Urothelium cell line (cell line): ENCODE results near the gene DHX30.
"Not testable (repeated sequence)": the region's sequence is repeated elsewhere in the genome, so short reads cannot be mapped to it uniquely, and the experiment has no call there.

Source experiments
- DNase-seq: peaks from one replicate; pipeline ENCODE4 v3.0.0; 2011; ENCODE audit warnings: low spot score, mixed read lengths
- FAIRE-seq: peaks from 2 replicates; lab custom pipeline; 2011; peaks lifted over from hg19 to GRCh38; lab: Jason Lieb, UNC

DHX30 gene, protein sequence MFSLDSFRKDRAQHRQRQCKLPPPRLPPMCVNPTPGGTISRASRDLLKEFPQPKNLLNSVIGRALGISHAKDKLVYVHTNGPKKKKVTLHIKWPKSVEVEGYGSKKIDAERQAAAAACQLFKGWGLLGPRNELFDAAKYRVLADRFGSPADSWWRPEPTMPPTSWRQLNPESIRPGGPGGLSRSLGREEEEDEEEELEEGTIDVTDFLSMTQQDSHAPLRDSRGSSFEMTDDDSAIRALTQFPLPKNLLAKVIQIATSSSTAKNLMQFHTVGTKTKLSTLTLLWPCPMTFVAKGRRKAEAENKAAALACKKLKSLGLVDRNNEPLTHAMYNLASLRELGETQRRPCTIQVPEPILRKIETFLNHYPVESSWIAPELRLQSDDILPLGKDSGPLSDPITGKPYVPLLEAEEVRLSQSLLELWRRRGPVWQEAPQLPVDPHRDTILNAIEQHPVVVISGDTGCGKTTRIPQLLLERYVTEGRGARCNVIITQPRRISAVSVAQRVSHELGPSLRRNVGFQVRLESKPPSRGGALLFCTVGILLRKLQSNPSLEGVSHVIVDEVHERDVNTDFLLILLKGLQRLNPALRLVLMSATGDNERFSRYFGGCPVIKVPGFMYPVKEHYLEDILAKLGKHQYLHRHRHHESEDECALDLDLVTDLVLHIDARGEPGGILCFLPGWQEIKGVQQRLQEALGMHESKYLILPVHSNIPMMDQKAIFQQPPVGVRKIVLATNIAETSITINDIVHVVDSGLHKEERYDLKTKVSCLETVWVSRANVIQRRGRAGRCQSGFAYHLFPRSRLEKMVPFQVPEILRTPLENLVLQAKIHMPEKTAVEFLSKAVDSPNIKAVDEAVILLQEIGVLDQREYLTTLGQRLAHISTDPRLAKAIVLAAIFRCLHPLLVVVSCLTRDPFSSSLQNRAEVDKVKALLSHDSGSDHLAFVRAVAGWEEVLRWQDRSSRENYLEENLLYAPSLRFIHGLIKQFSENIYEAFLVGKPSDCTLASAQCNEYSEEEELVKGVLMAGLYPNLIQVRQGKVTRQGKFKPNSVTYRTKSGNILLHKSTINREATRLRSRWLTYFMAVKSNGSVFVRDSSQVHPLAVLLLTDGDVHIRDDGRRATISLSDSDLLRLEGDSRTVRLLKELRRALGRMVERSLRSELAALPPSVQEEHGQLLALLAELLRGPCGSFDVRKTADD

DNA sequence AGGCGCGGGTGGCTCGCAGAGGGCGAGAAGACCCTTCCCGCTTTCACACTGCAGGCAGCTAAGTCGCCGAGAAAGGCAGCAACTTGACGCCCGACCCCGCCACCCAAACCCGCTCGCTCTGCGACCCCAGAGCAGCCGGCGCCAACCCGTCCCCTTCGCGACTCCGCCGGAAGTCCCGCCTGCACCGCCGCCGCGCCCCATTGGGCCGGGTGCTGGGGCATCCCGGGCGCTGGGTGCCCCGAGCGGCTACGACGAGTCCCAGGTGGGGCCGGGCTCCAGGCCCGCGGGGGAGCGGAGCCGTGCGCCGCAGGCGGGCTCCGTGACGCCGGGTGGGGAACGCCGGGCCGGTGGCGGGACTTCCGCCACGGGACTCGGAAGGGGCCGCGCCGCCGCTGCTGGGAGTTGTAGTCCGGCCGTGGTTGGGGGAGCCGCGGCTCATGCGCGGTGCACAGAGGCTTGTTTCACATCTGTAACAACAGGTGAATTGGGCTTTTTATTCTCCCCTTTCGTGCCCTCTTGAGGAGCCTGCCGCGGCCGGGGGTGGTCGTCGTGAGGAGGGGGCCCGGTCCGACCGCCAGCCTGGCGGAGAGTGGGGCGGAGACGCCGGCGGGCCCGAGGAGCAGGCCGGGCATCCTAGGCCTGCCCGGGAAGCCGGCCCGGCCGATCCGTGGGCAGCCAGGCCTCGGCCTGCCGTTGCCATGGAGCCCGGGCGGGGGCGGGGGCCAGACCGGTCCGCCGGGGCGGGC is at the start of gene DHX30:
Gene DHX30 (plus strand): TSS at position 405 of the 746 bp plus-strand sequence. CDS start 7,546 bp downstream, outside the sequence.
- peak; percentile 23 for FAIRE-seq
- peak; percentile 91 for DNase-seq

DNA sequence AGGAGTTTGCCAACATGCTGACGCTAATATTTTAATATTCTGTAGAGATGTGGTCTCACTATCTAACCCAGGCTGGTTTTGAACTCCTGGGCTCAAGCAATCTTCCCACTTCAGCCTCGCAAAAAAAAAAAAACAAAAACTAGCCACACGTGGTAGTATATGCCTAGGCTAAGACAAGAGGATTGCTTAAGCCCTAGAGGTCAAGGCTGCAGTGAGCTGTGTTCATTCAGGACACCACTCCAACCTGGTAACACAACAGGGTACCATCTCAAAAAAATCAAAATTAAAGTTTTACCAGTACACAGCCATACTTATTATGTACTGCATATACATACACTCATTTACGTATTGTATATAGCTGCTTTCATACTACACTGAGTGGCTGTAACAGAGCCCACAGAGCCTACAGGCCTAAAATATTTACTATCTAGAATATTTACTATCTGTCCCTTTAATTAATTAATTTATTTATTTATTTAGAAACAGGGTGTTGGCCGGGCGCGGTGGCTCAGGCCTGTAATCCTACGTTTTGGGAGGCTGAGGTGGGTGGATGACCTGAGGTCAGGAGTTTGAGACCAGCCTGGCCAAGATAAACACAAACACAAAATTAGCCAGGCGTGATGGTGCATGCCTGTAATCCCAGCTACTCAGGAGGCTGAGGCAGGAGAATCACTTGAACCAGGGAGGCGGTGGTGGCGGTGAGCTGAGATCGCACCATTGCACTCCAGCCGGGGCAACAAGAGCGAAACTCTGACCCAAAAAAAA is 44.5 kb upstream of the DHX30 start:
- FAIRE-seq (no peak), DNase-seq (no peak)

DNA sequence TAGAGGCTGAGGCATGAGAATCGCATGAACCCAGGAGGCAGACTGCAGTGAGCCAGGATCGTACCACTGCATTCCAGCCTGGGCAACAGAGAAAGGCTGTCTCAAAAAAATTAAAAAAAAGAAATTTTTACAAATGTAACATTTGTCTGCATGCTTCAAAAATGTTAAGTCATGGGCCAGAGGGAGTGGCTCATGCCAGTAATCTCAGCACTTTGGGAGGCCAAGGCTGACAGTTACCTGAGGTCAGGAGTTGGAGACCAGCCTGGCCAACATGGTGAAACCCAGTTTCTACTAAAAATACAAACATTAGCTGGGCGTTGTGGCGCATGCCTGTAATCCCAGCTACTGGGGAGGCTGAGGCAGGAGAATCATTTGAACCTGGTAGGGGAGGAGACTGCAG is 42.7 kb upstream of the DHX30 start:
- not testable (repeated sequence) for FAIRE-seq

DNA sequence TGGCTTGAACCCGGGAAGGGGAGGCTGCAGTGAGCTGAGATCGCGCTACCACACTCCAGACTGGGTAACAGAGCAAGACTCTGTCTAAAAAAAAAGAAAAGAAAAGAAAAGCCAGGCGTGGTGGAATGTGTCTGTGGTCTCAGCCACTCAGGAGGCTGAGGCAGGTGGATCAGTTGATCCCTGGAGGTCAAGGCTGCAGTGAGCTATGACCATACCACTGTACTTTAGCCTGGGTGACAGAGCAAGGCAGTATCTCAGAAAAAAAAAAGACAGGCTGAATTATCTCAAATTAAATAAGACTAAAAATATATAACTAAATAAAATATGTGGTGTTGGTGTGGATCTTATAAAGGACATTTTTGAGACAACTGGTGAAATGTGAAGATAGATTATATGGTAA is 41.9 kb upstream of the DHX30 start:
- no peak for DNase-seq
- no peak for FAIRE-seq

More for the DNA sequence above, 42.7 kb upstream of the DHX30 start:
- not testable (repeated sequence) for DNase-seq

DNA sequence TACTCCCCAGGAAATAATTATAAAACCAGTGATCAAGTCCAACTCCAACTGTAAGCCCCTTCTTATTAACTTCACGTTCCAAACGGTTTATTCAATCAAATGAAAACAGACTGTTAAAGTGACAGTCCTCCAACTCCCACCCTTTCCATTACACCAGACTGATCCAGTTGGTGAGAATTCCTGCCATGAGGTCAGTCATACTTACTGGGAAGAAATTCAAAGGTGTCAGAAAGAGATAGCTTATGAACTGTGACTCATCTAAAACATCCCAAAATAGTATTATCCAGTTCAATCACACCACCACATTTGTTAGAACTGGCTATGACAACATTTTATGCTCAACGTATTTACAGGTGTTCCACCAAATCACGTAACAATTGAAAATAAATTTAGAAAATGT is 40.7 kb upstream of the DHX30 start:
- FAIRE-seq: no peak

DNA sequence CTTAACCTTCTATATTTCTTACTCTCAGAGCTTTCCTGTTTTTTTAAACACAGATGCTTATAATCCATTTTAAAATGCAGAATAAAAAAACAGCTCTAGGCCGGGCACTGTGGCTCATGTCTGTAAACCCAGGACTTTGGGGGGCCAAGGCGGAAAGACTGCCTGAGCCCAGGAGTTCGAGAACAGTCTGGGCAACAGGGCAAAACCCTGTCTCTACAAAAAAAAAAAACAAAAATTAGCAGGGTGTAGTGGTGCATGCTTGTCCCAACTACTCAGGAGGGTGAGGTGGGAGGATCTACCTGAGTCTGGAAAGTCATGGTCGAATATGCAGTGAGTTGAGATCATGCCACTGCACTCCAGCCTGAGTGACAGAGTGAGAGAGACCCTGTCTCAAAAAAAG is 36.8 kb upstream of the DHX30 start:
- DNase-seq: no peak

More for the DNA sequence above, 40.7 kb upstream of the DHX30 start:
- DNase-seq: no peak

DNA sequence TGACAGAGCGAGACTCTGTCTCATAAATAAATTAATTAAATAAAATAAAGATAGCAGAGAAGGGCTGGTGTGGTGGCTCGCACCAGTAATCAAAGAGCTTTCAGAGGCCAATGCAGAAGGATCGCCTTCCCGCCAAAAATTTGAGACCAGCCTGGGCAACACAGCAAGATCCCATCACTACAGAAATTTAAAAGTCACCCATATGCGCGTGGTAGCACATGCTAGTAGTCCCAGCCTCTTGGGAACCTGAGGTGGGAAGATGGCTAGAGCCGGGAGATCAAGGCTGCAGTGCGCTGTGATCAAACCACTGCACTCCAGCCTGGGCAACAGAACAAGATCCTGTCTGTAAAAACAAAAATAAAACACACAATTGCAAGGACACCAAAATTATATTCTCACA is 30.9 kb upstream of the DHX30 start:
- FAIRE-seq (no peak), DNase-seq (no peak)

More for the DNA sequence above, 36.8 kb upstream of the DHX30 start:
- FAIRE-seq: no peak

DNA sequence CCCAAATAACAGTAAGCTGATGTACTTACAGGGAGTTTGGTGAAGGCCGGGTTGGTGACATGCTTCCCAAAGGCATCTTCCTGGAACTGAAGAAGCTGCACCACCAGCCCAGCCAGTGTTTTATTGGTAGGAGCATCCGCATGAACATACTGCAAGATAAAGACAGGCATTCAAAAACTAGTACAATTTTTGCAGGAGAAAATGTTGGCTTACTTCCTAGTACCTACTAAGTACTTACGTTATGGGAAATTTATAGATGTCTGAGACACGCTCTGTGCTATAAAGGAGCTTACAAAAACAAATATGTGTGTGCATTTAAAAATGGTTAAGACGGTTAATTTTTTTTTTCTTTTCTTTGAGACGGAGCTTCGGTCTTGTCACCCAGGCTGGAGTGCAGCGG is 30.1 kb upstream of the DHX30 start:
- no peak for DNase-seq

DNA sequence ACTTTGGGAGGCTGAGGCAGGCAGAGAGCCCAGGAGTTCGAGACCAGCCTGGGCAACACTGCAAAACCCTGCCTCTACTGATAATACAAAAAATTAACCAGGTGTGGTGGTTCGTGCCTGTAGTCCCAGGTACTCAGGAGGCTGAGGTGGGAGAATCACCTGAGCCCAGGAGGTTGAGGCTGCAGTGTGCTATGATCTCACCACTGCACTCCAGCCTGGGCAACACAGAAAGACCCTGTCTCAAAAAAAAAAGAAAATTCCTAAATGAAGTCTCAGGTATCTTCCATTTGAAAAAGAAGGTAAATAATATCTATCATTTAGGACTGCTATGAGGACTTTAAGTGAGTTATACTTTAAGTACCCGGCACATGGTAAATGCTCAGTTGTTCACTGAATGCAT is 24.2 kb upstream of the DHX30 start:
- DNase-seq: no peak
- FAIRE-seq: no peak

More for the DNA sequence above, 30.1 kb upstream of the DHX30 start:
- no peak for FAIRE-seq

DNA sequence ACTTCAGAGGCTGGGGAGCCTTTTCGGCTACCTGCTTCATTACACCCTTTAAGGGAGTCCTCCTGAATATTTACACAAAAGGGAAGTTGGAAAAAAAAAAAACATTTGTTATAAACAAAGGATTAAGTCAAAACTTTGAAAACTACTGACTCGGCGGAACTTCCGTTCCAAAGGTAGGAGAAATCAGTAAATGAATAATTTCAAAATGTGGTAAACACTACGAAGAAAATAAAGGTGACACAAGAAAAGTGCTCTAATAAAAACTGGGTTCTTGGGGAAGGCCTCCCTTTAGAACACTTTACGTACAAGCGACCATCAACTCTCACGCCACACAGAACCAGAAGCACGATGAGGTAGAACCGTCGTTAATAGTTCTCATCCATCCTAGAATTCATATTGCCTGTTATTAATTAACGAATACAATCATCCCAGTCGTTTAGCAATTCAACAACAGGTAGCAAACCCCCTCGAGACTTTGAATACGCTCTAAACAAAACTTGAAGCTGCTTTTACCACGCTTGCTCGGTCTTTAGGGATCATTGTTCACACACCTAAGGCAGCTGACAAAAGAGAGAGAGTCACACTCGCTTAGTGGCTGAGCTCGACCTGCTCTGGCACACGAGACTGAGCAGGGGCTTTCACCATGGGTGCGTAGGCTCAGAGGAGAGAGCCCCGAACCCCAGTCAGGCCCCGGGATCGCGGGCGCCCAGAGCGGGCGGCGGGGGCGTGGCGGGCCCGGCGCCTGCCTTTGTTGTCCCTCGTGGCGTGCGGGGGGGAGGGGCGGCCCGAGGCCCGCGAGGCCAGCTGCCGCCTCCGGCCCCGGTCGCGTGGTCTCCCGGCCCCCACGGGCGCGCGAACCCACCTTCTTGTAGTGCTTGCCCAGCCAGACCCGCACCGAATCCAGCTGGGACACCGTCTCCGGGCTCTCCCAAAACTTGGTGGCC is 21.9 kb upstream of the DHX30 start:
- FAIRE-seq: no peak

DNA sequence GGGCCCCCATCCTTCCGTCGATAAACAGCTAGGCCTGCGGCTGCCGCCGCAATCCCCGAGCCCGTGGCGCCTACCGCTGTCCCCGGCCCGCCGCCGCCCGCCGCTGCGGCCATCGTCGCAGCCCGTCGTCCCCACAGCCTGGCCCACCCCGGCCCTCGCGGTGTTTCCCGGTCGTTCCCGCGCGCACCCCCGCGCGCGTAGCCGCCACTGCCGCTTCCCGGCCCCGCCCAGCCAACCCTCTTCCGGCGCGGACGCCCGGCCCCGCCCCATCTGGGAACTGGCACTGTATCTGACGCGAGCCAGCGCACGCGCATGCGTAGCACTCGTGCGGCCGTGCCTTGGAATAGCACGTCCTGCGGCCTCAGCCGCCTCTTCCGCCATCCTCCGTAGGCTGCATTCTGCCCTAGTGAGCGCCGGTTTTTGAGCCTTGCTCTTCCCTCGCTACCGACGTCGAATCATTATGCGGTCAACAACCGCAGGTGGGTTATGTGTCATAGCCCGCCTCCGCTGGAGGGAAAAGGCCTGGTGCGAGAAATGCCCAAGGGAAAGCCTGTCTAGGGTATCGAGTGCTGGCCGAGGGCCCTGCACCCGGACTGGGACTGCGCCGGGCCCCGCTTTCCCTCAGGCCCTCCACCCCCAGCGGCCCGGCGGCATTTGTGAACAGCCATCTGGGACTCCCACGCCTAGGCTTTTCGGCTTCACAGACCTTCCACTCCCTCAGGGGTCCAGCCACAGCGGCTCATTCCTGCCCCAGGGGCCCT is 21.1 kb upstream of the DHX30 start, which contains the start of gene SMARCC1:
Gene SMARCC1 (minus strand): TSS at position 209 of the 761 bp plus-strand sequence. CDS start 96 bp downstream, at position 113.
- DNase-seq (peak; percentile 99), FAIRE-seq (peak; percentile 96)

More for the DNA sequence above, 21.9 kb upstream of the DHX30 start:
- DNase-seq: peak; percentile 67

DNA sequence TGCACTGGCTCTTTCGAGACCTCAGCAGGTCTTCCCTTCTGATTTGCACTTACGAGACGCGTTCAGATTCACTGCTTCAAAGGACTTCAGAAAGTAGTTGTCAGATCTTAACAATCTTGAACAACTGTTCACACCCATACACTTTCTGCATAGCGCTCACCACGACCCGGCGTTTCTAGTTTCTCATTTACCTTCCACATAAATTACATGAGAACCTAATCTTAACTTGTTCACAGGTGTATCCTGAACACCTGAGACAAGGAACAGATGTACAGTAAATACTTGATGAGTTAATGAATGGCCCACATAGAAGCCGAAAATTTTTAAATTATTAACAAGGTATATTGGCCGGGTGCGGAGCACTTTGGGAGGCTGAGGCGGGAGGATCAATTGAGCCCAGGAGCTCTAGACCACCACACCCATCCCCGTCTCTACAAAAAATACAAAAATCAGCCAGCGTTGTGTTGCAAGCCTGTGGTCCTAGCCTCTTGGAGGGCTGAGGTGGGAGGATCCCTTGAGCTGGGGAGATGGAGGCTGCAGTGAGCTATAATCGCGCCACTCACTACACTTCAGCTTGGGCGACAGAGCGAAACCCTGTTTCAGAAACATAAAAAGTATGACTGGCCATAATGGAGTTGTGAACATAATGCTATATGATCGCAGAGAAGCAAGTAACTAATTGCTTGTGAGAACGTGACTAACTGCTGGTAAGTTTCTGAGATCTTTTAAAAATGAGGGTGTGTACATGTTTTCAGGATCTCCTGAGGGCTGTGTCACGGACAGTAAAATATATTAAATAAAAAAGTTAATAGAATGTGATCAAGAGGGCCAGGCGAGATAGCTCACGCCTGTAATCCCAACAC is 20.3 kb upstream of the DHX30 start:
- no peak for DNase-seq
- no peak for FAIRE-seq

DNA sequence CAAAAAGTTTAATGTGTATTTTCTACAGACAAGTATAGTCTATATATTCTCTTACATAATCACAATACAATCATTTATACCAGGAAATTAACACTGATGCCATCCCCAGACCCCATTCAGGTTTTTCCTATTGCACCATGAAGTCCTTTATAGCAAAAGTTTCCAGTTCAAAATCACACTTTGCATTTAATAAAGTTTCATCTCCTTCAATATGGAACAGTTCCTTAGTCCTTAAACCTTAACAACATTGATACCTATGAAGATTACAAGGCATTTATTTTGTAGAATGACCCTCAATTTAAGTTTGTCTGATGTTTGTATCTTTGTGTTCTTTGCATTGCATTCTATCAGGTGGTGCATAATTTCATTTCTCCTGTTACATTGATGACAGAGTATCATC is 19.3 kb upstream of the DHX30 start:
- FAIRE-seq: no peak
- DNase-seq: no peak

DNA sequence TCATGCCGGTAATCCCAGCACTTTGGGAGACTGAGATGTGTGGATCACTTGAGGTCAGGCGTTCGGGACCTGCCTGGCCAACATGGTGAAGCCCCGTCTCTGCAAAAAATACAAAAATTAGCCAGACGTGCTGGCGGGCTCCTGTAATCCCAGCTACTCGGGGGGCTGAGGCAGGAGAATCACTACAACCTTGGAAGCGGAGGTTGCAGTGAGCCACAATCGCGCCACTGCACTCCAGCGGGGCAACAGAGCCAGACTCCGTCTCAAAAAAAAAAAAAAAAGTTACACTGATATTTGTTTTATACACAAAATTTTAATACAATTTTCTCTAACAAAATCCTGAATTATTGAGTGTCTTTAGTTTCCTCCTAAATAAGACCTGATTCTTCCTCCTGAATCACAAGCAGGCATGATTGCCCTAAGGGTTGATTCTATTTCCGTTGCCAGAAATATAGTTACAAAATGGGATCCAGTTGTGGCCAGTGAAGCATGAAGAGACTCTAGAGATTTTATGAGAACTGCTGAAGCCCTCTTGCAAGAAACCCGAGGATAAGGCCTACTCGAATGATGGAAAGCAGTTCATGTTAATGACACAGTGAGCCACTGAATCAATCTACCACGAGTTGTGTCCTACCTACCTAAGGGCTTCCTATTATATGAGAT is 11.6 kb upstream of the DHX30 start:
- DNase-seq: no peak
- FAIRE-seq: no peak

DNA sequence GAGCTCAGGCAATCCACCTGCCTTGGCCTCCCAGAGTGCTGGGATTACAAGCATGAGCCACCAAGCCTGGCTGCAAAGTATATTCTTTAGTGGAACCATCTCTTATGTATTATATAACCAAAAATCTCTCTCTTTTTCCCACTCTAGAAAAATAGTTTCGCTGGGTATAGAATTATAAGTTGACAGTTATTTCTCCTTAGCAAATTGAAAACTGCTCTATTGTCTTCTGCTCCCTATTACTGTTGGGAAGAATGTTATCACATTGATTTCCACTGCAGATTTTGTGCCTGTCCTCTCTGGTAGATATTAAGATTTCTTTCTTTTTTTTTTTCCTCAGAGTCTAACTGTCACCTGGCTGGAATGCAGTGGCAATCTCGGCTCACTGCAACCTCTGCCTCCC is 10.2 kb upstream of the DHX30 start:
- DNase-seq (no peak), FAIRE-seq (no peak)

DNA sequence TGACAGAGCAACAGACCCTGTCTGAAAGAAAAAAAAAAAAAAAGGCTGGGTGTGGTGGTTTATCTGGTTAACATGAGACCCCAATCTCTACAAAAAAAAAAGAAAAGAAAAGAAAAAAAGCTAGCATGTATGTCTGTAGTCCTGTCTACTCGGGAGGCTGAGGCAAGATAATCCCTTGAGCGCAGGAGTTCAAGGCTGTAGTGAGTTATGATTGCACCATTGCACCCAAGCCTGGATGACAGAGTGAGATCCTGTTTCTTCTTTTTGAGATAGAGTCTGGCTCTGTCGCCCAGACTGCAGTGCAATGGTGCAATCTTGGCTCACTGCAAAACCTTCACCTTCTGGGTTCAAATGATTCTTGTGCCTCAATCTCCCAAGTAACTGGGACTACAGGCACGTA is 8.4 kb upstream of the DHX30 start:
- FAIRE-seq (no peak), DNase-seq (no peak)
